GM21367 (cell line): Measurements from ENCODE around the gene HECW1.
"Not testable (repeated sequence)": the region's sequence is repeated elsewhere in the genome, so short reads cannot be mapped to it uniquely, and the experiment has no call there.

ENCODE experiments used
- ATAC-seq: cut with Tn5 transposase; IDR thresholded peaks from one replicate; pipeline ENCODE4 v1.9.1; 2021; ENCODE audit not compliant: unreplicated experiment

HECW1 gene

DNA sequence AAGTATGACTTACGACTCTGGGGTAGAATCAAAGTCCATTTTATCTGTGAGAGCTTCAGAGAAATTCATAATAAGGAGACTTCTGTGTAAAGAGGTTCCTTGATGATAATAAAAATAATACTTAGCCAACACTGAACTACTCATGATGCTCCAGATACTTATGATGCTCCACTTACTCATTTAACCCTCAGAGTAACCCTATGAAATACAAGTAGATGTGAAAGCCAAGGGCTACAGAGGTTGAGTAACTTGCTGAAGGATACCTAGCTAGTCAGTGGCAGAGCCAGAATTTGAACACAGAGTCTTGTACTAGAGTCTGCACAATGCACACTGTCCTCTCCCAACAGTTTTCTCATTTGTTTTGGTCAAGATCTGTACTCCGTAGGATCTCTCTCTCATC, 89.5 kb downstream of the HECW1 start:
- no peak for ATAC-seq

DNA sequence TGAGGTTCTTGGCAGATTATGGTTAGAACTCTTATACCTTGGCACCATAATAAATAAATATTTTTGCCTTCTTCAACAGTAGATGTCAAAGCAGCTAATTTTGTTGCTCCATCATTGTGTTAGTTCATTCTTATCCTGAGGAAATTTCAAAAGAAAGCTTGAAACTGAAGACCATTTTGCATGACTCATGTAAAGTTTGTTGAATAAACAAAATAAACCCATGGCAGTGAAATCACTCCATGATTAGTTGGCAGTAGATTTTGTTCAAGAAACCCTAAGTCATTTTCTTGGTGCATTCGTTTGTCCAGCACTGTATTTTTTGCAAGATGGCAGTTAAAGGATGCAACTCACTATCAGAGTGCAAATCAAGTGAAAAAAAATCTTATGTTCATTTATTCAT, 91.6 kb downstream of the HECW1 start:
- ATAC-seq: no peak

DNA sequence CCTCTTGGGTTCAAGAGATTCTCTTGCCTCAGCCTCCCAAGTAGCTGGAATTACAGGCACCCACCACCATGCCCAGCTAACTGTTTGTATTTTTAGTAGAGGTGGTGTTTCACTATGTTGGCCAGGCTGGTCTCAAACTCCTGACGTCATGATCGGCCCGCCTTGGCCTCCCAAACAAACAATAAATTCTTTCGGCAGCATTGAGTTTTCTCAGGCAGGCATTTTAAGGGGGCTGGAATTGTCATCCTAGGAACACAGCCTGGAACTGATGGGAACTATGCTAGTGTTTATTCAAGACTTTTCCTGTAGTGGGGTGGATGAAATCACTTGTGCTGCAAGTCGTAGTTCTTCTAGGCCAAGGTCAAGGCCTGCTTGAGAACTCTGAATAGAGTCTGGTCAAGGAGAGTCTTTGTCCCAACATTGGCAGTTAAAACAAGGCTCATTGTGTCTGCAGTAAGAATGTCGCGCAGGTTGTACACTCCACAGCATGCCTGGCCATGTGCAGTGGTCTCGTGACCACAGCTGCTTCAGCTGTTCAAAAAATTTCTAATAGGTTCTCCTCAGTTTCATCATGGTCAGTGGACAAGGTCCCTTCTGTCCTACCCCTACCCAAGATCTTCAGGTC, 92.8 kb downstream of the HECW1 start:
- no peak for ATAC-seq

DNA sequence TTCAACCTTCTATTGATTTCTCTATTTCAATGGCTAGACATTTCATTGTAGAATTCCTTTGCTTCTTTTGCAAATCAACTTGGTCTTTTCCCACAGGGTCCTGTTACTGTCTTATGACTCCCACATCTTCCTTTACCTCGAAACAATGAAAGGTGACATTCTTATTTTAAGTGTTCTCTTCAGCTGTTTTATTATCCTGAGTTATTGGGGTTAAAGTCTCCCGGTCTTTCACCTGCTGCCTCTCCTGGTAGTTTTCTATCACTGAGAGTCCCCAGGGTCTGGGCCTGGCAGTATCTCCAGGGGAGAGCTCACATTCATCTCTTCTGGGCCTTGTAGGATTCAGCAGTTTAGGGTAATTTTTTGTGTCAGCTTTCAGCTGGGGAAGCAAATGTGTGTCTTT, 95.8 kb downstream of the HECW1 start:
- ATAC-seq: no peak

DNA sequence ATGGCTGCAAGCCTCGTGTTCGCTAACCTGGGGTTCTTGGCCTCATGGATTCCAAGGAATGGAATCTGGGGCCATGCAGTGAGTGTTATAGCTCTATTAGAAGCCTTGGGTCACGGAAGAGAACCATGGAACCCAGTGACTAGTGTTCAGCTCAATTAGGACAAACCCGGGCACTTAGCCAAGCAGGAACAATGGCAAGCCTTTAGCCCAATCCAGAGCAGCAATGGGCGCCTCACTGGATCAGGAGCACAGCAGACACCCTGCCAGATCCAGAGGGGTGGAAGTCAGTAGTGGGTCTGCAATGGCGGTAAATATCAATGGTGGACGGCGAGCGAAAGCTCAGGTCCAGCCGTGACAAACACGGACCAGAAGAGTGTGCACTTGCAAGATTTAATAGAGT, 98.1 kb downstream of the HECW1 start:
- not testable (repeated sequence) for ATAC-seq

DNA sequence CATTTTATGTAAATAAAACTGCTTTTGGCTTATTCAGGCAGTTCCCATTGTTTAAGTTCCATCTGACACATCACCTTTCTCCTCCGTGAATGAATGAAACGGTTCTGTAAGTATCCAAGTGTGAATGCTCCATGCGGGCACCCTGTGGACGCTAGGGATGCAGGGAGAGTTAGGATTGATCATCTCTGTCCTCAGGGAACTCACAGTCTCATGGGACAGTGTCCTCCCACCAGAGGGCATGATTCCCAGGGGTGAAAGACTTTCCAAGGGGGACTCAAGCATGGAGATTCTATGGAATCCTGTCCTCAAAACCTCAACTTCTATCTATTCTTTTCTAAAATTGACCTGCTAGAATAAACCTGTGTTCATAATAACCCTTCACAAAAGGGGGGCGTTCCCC, 98.8 kb downstream of the HECW1 start:
- no peak for ATAC-seq

DNA sequence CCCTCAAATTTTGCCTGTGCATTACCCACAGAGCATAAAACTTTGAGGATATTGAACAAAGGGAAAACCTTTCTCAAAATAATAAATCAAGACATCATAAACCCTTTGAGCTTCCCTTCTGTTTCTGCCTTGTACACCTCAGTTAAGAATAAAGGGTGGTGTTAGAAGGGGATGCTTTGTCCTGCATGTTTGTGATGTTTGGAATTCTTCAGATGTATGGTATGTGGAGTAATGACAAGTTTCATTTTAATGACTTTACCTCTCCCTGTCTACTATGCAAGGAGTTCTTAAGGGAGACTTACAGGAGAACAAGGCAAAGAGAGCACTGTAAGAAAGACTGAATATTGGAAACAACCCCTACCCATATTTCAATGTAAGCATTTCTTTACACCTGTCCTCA, 99.2 kb downstream of the HECW1 start:
- ATAC-seq: no peak

DNA sequence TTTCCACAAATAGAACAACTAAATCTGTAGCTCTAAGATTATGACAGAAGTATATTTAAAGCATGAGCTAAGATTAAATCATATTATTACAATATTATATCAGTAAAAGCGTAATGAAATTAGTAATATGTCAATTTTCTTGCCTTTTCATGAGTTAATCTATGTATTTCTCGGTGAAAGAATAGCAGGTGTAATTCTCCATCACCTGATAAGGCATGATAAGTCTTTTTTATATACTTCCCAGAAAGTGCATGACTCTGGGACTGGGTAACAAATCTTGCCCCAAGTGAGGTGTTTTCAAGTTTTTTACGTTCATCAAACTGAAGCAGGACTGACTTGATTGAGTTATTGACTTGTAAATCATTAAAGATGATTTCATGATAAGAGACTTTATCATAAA, 100.5 kb downstream of the HECW1 start:
- ATAC-seq: no peak

DNA sequence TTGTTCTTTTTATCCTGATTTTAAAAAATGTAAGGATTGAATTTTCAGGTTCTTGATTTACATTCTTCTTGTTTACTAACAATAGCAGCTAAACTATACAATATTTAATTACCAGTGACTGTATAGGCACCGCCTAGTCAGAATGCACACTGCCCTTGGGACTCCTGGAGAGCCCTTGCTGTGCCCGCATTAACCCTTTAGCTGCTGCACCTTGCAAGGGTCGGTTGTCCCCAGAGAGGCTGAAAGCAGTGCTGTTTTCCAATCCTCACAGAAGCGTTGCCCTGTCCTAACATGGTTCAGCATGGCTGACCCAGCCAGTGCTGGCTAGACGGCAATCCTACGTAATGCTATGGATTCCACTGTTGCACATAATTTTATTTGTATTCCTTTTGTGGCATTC, 102.6 kb downstream of the HECW1 start:
- no peak for ATAC-seq

DNA sequence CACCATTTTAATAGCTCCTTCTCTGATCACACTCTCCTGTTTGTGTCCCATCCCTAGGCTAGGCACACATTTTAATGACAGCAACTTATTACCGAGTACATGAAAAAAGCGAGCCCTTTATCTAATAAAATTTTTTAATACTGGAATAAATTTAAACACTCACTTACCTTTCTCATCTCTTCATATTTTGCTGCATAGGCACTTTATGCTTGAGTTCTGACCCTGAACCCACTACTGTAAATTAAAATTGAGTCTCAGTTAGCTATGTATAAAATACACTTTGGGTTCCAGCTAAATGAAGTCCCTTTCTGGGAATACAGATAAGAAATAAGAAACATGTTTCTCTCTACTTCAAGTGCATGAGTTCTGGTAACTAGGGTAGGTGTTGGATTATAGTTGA, 104.6 kb downstream of the HECW1 start:
- ATAC-seq: no peak

DNA sequence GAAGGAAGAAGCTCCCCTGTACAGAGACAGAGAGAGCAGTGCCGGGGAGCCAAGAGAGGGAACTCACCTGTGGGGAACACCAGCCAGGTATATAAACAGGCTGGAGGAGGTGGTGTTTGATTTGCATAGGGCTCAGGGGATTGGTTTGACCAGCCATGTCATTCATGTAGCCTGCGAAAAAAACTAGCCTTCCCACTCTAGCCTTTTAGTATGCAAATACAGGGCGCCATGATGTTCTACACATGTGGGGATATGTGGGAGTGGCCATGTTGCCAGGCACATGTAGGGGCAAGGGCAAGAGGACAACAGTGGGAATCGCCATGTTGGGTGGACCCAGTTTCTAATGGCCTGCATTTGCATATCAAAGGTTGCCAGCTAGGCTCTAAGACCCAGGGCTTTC, 106.5 kb downstream of the HECW1 start:
- ATAC-seq: not testable (repeated sequence)

DNA sequence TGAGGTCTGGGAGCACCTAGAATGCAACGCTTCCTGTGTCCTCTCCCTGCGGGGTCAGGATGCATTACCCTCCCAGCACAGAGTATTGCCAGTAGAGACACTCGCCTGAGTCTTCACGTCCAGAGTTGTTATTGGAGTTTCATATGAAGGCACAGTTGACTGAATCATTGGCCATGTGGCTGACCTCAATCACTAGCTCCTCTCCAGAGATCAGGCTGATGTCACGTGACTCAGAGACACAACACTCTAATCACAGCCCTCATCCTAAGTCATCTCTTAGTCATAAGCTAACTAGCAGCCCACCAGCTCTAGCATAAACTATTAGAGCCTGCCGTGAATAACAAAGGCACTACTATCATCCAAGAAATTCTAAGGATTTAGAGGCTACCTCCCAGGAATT, 107.8 kb downstream of the HECW1 start:
- ATAC-seq: no peak

DNA sequence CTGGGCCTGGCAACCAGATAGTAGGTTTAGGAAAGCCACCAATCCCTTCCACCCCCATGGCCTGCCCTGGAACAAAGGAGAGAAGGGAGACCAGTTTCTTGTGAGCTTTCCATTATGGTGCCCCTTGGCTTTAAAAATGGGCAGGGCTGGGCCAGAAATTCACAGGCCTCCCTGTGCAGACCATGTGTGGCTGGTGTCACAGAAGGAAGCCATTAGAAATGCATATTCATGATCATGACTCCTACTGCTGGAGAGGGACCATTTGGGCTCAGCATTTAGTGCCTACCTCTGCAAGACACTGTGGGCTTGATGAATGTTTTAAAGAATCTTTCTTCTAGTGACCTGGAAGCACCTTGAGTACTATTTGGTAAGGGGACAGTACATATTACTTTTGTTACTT, 108.3 kb downstream of the HECW1 start:
- no peak for ATAC-seq

DNA sequence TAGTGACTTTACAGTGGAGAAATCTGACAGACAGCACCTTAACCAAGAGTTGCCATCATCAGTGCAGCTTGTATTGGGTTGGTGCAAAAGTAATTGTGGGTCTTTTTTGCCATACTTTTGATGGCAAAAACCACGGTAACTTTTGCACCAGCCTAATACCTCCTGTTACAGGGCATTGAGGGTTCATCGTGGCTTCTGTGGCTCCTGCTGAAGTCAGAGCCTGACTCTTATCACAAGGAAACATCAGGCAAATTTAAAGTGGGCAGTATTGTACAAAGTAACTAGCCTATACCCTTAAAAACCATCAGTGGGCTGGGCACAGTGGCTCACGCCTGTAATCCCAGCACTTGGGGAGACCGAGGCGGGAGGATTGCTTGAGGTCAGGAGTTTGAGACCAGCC, 117.4 kb downstream of the HECW1 start:
- no peak for ATAC-seq

DNA sequence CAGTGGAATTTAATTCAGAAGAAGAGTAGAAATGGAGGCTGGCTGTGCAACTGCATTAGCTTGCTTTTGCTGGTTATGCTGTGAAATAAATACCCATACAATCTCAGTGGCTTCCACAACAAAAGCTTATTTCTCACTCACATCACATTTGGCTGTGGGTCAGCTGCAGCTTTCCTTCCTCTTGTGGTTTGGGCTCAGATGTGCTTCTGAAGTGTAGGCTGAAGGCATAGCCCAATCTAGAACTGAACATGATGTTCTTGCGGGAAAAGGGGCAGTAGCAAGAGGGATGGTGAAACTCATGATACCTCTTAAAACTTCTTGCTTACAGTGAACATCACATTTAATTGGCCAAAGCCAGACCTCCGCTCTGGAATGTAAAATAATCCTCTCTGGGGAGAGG, 119.9 kb downstream of the HECW1 start:
- ATAC-seq: no peak

DNA sequence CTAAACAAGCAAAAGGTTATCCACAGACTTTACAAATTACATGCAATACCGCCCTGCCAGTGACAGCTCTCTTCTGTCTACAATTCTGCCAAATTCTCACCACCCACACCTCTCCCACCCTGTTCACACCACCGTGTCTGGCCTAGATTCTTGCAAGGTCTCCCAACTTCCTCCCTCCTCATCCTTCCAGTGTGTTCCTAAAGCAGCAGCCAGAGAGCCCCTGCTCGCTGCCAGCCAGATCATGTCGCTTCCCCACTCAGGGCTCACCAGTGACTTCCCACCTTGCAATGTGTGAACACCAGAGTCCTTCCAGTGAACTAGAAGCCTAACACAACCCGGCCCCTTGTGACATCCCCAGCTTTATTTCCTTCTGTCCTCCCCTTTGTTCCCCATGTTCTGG, 121.6 kb downstream of the HECW1 start:
- no peak for ATAC-seq

DNA sequence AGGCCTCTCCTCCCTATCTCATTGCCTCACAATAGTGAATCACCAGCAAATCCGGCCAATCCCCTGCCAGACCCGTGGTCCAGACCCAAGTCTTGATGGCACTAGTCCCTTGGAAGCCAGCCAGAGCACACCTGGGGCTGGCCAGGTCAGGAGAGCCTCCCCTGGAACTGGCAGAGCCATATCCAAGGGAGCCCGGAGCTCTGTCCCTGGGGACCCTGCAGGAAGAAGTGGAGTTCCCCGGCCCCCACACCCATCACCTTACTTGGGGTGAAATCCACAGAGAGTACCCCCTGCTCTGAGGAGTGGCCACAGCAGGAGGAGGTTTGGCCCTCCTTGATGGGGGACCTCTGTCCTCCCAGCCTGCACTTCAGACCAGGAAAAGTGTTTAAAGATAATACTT, 122.5 kb downstream of the HECW1 start:
- no peak for ATAC-seq

DNA sequence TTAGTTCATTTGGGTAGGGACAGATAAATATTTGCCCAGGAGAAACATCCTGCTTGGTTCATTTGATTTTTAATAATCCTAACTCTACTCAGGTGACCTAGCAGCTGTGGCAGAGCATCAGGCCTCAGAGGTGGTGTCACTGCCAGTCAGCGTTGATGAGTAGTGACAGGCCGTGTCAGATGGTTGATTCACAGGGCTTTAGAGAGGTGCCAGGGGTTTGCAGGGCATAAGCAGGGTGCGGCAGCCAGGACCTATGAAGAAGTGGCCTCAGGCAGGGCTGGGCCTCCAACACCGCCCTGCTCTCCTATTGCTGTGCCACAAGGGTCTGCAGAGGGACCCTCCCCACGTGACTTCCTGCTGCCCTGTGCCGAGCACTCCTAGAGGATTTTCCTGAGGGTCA, 128.1 kb downstream of the HECW1 start:
- ATAC-seq: no peak

DNA sequence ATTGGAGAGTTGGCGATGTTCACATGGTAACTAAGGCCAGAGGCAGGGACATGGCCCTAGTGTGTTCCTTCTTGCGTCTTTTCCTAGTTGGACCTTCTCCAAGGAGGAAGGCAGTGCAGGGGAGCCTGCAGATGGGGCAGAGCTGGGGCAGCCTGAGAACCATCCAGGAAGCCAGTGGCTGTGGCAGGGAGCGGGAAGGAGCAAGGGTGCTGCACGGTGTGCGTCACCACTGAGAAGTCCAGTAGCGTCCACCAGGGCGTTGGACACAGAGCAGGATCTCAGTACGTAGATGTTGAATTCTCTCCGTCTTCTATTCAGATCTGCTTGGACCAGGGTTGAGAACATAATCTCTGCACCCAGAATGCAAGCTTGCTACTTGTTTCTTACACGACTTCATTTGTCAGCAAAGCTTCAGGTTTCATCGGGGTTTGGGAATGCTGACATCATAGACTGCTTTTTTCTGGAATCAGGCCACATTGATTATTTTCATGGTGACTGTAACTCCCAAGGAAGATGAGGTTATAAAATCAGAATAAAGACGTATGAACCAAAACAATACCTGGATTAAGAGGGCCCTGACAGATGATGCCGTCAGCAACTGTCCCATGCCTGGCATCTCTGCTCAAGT, 130.3 kb downstream of the HECW1 start:
- no peak for ATAC-seq

DNA sequence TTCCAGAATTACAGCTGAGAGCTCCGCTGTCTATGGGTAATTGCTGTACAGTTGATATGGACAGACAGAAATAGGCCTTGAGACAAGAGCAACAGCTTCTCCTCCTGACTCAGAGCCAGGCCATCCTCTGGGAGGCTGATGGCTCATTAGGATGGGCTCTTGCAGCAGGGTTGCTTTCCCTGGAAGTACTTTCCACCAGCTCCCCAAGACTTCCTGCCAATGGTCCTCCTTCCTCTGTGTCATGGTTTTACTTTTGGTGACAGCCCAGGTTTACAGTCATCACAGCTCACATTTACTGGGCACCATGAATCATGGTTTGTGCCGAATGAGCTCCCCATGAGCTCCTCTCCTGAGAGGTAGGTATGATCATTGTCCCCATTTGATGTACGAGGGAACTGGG, 131.8 kb downstream of the HECW1 start:
- no peak for ATAC-seq

DNA sequence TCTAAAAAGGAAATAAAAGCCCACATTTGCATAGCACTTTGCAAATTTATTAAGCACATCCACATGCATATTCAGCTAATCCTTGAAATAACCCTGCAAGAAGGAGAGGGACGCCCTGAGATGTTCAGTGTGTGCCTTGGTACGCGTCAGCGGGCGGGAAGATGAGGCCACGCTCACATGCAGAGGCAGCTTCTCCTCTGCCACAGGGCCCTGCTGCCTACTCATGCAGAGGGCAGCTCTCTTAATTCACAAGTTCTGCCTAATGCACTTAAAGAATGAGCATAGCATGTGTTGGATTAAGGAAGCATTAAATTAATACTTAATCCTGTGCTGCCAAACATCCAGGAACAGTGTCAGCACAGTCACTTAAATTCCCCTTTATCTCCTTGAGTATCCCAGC, 132.3 kb downstream of the HECW1 start:
- no peak for ATAC-seq

DNA sequence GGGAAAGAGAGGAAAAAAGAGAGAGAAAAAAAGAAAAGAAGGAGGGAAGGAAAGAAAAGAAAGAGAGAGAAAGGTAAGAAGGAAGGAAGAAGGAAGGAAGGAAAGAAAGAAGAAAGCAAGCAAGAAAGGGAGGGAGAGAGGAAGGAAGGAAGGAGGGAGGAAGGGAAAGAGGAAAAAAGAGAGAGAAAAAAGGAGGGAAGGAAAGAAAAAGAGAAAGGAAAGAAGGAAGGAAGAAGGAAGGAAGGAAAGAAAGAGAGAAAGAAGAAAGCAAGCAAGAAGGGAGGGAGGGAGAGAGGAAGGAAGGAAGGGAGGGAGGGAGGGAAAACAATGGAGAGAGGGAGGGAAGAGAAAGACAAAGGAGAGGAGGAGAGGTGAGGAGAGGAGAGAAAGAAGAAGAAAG, 135.3 kb downstream of the HECW1 start:
- no peak for ATAC-seq

DNA sequence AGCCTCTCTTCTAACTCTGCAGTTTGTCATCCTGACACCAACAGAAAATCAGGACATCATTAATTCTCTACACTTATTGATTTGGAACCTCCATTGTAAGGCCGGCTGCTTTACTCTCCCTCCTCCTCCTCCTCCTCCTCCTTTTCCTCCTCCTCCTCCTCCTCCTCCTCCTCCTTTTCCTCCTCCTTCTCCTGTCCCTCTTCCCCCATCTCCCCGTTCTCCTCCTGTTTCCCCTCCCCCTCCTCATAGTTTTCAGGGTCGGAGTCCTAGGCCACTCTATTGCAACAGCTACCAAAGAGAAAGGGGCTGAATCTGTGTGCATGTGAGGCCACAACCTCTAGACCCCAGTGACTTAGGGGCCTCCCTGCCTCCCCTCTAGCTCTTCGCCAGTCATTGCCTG, 136.1 kb downstream of the HECW1 start:
- no peak for ATAC-seq
